Measurements from ENCODE around the gene TDRD3. TPM values are rescaled to one million over a fixed set of nuclear protein-coding genes. Genes with fewer than 3 reads are reported as not detected.

The TDRD3 gene
- polyA plus RNA-seq, 1 of the 3 experiments (the other 2 are of a cell fraction) = 3.8 TPM

DNA sequence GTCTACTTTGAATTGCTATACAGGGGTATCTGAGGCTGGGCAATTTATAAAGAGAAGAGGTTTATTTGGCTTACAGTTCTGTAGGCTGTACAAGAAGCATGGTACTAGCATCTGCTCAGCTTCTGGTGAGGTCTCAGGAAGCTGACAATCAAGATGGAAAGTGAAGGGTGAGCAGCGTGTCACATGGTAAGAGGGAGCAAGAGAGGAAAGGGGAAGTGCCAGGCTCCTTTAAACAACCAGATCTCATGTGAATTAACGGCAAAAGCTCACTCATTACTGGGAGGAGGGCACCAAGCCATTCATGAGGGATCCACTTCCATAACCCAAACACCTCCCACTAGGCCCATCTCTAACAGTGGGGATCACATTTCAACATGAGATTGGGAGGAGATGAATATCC, 222.4 kb downstream of the TDRD3 start:
- Histone ChIP-seq H2AFZ (ENCODE audit: low read depth) (no peak overlapping the region), H4K20me1 (ENCODE audit: insufficient read depth) (no peaks in the 10 kb centered on the region), H3K27me3 (ENCODE audit: insufficient read depth) (no peaks in the 10 kb centered on the region), H3K9me2 (no peaks in the 10 kb centered on the region), H3K4me2 (no peak overlapping the region), H3K4me1 (ENCODE audit: control insufficient read depth in 1 of 2, insufficient read depth in 2 of 2, low read depth in 1 of 2, low read length in 1 of 2) (no peaks in the 10 kb centered on the region), H3K79me2 (ENCODE audit: insufficient read depth) (no peaks in the 10 kb centered on the region), H3K36me3 (replicated peaks in 1 of 2; ENCODE audit: control insufficient read depth in 1 of 2, insufficient read depth in 2 of 2, low read length in 1 of 2) (no peaks in the 10 kb centered on the region), H3K9ac (no peak overlapping the region), H3K9me3 (no peaks in the 10 kb centered on the region), H3K27ac (ENCODE audit: low read depth in 2 of 2, low read length in 1 of 2) (no peak overlapping the region), H3F3A (replicated peaks; ENCODE audit: insufficient read depth) (no peaks in the 10 kb centered on the region), H3K4me3 (ENCODE audit: low read depth in 2 of 2, low read length in 1 of 2) (no peak overlapping the region)
- POLR2A ChIA-PET = no interaction called here
- 34% methylated on average over 2 of the region's 2 CpGs for WGBS (ENCODE audit: low lambda C conversion rate)
- CTCF ChIA-PET = no interaction called here
- TF ChIP-seq FOXM1 (IDR thresholded peaks at IDR 0.05; ENCODE audit: low read depth) = no peak
- TF ChIP-seq ELF1 (IDR thresholded peaks at IDR 0.05) = no peak
- no peak for TF ChIP-seq GABPA (IDR thresholded peaks at IDR 0.05; ENCODE audit: low read depth)
- TF ChIP-seq CHD2 (IDR thresholded peaks at IDR 0.05; ENCODE audit: low read length, partially characterized antibody) = no peak
- DNase-seq = no peak

DNA sequence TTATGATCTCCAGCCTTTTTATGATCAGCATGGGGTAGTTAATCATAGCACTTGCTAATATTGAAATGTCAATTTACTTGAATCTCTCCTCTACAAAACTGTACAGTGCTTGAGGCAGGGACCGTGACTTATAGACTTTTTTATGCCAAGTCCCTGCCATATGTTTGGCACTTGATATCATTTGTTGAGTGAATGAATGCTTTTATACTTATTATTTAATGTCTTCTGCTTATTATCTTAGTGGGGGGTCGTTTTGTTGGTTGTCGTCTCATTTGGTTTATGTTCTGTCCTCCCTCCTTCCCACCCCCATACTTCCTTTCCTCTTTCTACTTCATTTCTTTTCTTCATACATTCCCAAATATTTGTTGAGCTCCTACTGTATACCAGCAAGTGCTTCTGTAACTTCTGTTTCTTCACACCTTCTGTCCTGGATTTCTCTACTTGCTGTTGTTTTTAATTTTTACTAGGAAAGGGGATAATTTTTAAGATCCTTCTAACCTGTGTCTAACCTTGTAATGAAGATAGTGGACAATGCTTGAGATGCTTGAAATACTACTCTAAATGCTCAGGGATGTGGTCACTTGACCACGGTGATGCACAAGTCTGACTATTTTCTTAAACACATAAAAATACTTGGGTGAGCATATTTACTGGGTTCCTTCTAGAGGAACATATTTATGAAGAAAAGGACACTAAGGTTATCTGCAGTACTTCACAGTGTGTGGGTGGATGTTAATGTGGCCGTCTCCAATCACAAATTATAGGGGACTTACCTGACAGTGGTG, 223.8 kb downstream of the TDRD3 start:
- no peaks in the 10 kb centered on the region for H3K27me3 ChIP-seq (ENCODE audit: insufficient read depth)
- H3K79me2 ChIP-seq (ENCODE audit: insufficient read depth) = no peaks in the 10 kb centered on the region
- ChIA-PET CTCF (no interaction called here), POLR2A (no interaction called here)
- DNase-seq = no peak
- no peak overlapping the region for H3K4me2 ChIP-seq
- no peaks in the 10 kb centered on the region for H3K4me1 ChIP-seq (ENCODE audit: control insufficient read depth in 1 of 2, insufficient read depth in 2 of 2, low read depth in 1 of 2, low read length in 1 of 2)
- 33% methylated on average over 5 of the region's 5 CpGs for WGBS (ENCODE audit: low lambda C conversion rate)
- H3F3A ChIP-seq (replicated peaks; ENCODE audit: insufficient read depth) = no peaks in the 10 kb centered on the region
- H3K9ac ChIP-seq = no peak overlapping the region
- TF ChIP-seq TCF12 (IDR thresholded peaks at IDR 0.05) = no peak
- TF ChIP-seq MEF2A (IDR thresholded peaks at IDR 0.05; ENCODE audit: borderline replicate concordance, low read depth) = no peak
- TF ChIP-seq RFX5 (IDR thresholded peaks at IDR 0.05; ENCODE audit: low read length) = no peak
- TF ChIP-seq RAD21 (IDR thresholded peaks at IDR 0.05; ENCODE audit: low read length) = no peak
- TF ChIP-seq, protein P1, sequence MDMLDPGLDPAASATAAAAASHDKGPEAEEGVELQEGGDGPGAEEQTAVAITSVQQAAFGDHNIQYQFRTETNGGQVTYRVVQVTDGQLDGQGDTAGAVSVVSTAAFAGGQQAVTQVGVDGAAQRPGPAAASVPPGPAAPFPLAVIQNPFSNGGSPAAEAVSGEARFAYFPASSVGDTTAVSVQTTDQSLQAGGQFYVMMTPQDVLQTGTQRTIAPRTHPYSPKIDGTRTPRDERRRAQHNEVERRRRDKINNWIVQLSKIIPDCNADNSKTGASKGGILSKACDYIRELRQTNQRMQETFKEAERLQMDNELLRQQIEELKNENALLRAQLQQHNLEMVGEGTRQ (IDR thresholded peaks at IDR 0.05; ENCODE audit: borderline replicate concordance, low read depth, low read length) = no peak
- TF ChIP-seq, protein P2, sequence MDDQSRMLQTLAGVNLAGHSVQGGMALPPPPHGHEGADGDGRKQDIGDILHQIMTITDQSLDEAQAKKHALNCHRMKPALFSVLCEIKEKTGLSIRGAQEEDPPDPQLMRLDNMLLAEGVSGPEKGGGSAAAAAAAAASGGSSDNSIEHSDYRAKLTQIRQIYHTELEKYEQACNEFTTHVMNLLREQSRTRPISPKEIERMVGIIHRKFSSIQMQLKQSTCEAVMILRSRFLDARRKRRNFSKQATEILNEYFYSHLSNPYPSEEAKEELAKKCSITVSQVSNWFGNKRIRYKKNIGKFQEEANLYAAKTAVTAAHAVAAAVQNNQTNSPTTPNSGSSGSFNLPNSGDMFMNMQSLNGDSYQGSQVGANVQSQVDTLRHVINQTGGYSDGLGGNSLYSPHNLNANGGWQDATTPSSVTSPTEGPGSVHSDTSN (IDR thresholded peaks at IDR 0.05) = no peak
- TF ChIP-seq, protein P3, sequence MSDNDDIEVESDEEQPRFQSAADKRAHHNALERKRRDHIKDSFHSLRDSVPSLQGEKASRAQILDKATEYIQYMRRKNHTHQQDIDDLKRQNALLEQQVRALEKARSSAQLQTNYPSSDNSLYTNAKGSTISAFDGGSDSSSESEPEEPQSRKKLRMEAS (IDR thresholded peaks at IDR 0.05; ENCODE audit: low read depth) = no peak
- TF ChIP-seq JUND (IDR thresholded peaks at IDR 0.05) = no peak
- no peak for TF ChIP-seq GATA2 (CRISPR knock-in tag; IDR thresholded peaks at IDR 0.05)
- no peak for TF ChIP-seq FOSL2 (IDR thresholded peaks at IDR 0.05; ENCODE audit: borderline replicate concordance, low read depth)
- TF ChIP-seq, protein P4, sequence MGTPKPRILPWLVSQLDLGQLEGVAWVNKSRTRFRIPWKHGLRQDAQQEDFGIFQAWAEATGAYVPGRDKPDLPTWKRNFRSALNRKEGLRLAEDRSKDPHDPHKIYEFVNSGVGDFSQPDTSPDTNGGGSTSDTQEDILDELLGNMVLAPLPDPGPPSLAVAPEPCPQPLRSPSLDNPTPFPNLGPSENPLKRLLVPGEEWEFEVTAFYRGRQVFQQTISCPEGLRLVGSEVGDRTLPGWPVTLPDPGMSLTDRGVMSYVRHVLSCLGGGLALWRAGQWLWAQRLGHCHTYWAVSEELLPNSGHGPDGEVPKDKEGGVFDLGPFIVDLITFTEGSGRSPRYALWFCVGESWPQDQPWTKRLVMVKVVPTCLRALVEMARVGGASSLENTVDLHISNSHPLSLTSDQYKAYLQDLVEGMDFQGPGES (IDR thresholded peaks at IDR 0.05; ENCODE audit: low read depth, low read length) = no peak
- TF ChIP-seq NFIC (IDR thresholded peaks at IDR 0.05; ENCODE audit: borderline replicate concordance) = no peak
- TF ChIP-seq CHD2 (IDR thresholded peaks at IDR 0.05; ENCODE audit: low read length, partially characterized antibody) = no peak
- TF ChIP-seq, protein P5, sequence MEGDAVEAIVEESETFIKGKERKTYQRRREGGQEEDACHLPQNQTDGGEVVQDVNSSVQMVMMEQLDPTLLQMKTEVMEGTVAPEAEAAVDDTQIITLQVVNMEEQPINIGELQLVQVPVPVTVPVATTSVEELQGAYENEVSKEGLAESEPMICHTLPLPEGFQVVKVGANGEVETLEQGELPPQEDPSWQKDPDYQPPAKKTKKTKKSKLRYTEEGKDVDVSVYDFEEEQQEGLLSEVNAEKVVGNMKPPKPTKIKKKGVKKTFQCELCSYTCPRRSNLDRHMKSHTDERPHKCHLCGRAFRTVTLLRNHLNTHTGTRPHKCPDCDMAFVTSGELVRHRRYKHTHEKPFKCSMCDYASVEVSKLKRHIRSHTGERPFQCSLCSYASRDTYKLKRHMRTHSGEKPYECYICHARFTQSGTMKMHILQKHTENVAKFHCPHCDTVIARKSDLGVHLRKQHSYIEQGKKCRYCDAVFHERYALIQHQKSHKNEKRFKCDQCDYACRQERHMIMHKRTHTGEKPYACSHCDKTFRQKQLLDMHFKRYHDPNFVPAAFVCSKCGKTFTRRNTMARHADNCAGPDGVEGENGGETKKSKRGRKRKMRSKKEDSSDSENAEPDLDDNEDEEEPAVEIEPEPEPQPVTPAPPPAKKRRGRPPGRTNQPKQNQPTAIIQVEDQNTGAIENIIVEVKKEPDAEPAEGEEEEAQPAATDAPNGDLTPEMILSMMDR (IDR thresholded peaks at IDR 0.05) = no peak
- no peak for TF ChIP-seq MXI1 (IDR thresholded peaks at IDR 0.05; ENCODE audit: low read depth, low read length)
- TF ChIP-seq EP300 (IDR thresholded peaks at IDR 0.05; ENCODE audit: borderline replicate concordance in 1 of 2, low read depth in 1 of 2, low read length in 1 of 2) = no peak
- TF ChIP-seq RXRA (IDR thresholded peaks at IDR 0.05; ENCODE audit: borderline replicate concordance, low read depth) = no peak
- H4K20me1 ChIP-seq (ENCODE audit: insufficient read depth) = no peaks in the 10 kb centered on the region
- no peak overlapping the region for H3K27ac ChIP-seq (ENCODE audit: low read depth in 2 of 2, low read length in 1 of 2)
- H2AFZ ChIP-seq (ENCODE audit: low read depth) = no peak overlapping the region
- no peak overlapping the region for H3K4me3 ChIP-seq (ENCODE audit: low read depth in 2 of 2, low read length in 1 of 2)
- no peaks in the 10 kb centered on the region for H3K9me2 ChIP-seq
- no peaks in the 10 kb centered on the region for H3K9me3 ChIP-seq
- H3K36me3 ChIP-seq (replicated peaks in 1 of 2; ENCODE audit: control insufficient read depth in 1 of 2, insufficient read depth in 2 of 2, low read length in 1 of 2) = no peaks in the 10 kb centered on the region
